ENCODE measurements around the gene NRDE2.

Gene NRDE2

DNA sequence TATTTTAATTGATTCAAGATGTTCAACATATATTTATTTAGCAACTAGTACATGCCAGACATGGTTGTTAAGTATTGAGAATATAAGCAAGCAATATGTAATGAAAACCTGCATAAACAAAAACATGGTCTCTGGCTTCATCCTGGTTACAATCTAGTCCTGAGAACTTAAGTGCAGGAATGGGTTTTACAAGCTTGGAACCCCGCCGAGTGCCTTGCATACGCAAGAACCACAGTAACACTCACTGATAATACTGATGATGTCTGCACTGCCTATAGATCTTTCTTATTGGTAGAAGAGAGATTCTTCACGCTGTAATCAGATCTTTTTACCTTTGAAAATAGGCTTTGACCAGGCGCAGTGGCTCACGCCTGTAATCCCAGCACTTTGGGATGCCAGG, 42.1 kb upstream of the NRDE2 start:
- no peaks in the 10 kb centered on the region for H3K4me1 ChIP-seq (ENCODE audit: control insufficient read depth, insufficient read depth, low read length)
- H3K4me3 ChIP-seq (ENCODE audit: low read depth, low read length): no peak overlapping the region
- CTCF ChIA-PET: interaction anchor here (0.5 to 0.7 kb wide), 2 partner anchors 8 to 56 kb away, joined by 3 to 4 read pairs; no protein-coding TSS in a partner anchor
- no peaks in the 10 kb centered on the region for H3K9me3 ChIP-seq (ENCODE audit: control insufficient read depth, insufficient read depth, low read depth, low read length)
- no peaks in the 10 kb centered on the region for H3K36me3 ChIP-seq (ENCODE audit: control insufficient read depth in 2 of 2, insufficient read depth in 1 of 2, low read length in 2 of 2)
- POLR2A ChIA-PET: no interaction called here
- no peak overlapping the region for H3K27ac ChIP-seq (ENCODE audit: extremely low read depth, low read depth, low read length)
- TF ChIP-seq, protein P1, sequence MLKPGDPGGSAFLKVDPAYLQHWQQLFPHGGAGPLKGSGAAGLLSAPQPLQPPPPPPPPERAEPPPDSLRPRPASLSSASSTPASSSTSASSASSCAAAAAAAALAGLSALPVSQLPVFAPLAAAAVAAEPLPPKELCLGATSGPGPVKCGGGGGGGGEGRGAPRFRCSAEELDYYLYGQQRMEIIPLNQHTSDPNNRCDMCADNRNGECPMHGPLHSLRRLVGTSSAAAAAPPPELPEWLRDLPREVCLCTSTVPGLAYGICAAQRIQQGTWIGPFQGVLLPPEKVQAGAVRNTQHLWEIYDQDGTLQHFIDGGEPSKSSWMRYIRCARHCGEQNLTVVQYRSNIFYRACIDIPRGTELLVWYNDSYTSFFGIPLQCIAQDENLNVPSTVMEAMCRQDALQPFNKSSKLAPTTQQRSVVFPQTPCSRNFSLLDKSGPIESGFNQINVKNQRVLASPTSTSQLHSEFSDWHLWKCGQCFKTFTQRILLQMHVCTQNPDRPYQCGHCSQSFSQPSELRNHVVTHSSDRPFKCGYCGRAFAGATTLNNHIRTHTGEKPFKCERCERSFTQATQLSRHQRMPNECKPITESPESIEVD (tag by site-specific recombination; IDR thresholded peaks at IDR 0.05): peak; percentile 35; the same call in 1 of the 2 replicates
- TF ChIP-seq, protein P2, sequence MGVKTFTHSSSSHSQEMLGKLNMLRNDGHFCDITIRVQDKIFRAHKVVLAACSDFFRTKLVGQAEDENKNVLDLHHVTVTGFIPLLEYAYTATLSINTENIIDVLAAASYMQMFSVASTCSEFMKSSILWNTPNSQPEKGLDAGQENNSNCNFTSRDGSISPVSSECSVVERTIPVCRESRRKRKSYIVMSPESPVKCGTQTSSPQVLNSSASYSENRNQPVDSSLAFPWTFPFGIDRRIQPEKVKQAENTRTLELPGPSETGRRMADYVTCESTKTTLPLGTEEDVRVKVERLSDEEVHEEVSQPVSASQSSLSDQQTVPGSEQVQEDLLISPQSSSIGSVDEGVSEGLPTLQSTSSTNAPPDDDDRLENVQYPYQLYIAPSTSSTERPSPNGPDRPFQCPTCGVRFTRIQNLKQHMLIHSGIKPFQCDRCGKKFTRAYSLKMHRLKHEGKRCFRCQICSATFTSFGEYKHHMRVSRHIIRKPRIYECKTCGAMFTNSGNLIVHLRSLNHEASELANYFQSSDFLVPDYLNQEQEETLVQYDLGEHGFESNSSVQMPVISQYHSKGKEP (tag by site-specific recombination; IDR thresholded peaks at IDR 0.05): peak; percentile 22; the same call in 1 of the 2 replicates
- TF ChIP-seq ZNF335 (tag by site-specific recombination; conservative IDR thresholded peaks at IDR 0.05): no peak
- peak; percentile 78 for TF ChIP-seq ZNF664 (tag by site-specific recombination; IDR thresholded peaks at IDR 0.05)

DNA sequence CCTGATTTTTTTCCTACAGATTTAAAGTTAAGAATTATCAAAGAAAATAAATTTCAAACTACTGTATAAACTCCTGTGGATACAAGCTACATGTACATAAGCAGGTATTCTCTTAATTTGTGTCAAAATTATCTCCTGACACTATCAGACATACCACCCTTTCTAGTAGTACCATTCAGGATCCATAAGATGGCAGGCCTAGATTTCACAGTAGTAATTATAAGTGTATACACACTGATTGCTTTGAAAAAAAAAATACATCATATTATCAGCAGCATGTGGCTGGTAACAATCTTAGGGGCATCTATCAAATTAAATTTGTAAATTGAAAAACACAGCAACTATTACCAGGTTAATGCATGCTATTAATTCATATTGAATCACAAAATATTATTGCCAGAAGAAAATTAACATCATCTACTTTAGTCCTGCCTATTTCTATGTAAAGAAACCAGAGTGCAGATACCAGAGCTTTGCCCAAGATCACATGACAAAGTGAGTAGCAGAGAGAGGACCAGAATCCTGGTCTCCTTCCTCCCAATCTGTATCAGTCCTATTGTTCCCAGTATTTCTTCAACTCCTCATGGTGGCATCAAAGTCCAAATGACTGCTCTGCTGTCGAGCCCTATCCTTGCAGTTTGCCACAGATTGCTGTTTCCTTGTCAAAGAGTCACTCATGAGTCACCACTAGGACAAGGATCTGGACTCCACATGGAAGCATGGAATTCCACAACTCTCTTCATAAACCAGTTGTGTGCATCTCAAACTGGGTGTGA, 37.4 kb upstream of the NRDE2 start:
- Histone ChIP-seq H3K4me3 (ENCODE audit: low read depth, low read length) (no peak overlapping the region), H3K36me3 (ENCODE audit: control insufficient read depth in 2 of 2, insufficient read depth in 1 of 2, low read length in 2 of 2) (no peaks in the 10 kb centered on the region), H3K27ac (ENCODE audit: extremely low read depth, low read depth, low read length) (no peak overlapping the region), H3K9me3 (ENCODE audit: control insufficient read depth, insufficient read depth, low read depth, low read length) (no peaks in the 10 kb centered on the region), H3K4me1 (ENCODE audit: control insufficient read depth, insufficient read depth, low read length) (peaks cover 5% of the 10 kb centered on the region; the same call in 1 of the 2 replicates)
- POLR2A ChIA-PET: interaction anchor here (0.6 to 1.0 kb wide), 2 partner anchors 19 to 41 kb away, joined by 3 read pairs; no protein-coding TSS in a partner anchor
- CTCF ChIA-PET: interaction anchor here (0.9 to 1.5 kb wide), 5 partner anchors 9 to 328 kb away, joined by 3 to 4 read pairs (median 3); no protein-coding TSS in a partner anchor
- TF ChIP-seq, protein P3, sequence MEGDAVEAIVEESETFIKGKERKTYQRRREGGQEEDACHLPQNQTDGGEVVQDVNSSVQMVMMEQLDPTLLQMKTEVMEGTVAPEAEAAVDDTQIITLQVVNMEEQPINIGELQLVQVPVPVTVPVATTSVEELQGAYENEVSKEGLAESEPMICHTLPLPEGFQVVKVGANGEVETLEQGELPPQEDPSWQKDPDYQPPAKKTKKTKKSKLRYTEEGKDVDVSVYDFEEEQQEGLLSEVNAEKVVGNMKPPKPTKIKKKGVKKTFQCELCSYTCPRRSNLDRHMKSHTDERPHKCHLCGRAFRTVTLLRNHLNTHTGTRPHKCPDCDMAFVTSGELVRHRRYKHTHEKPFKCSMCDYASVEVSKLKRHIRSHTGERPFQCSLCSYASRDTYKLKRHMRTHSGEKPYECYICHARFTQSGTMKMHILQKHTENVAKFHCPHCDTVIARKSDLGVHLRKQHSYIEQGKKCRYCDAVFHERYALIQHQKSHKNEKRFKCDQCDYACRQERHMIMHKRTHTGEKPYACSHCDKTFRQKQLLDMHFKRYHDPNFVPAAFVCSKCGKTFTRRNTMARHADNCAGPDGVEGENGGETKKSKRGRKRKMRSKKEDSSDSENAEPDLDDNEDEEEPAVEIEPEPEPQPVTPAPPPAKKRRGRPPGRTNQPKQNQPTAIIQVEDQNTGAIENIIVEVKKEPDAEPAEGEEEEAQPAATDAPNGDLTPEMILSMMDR (tag by site-specific recombination; IDR thresholded peaks at IDR 0.05): peak; percentile 38; the same call in 1 of the 2 replicates
- TF ChIP-seq YY2 (tag by site-specific recombination; IDR thresholded peaks at IDR 0.05): no peak
- TF ChIP-seq ZNF654 (tag by site-specific recombination; IDR thresholded peaks at IDR 0.05; ENCODE audit: low read depth): peak; percentile 41
- TF ChIP-seq ZBTB17 (tag by site-specific recombination; IDR thresholded peaks at IDR 0.05): peak; percentile 71
- TF ChIP-seq ZNF335 (tag by site-specific recombination; conservative IDR thresholded peaks at IDR 0.05): 0 out of 2 replicates have a peak, but pooled peaks have one; percentile 20
- peak; percentile 39; the same call in 1 of the 2 replicates for TF ChIP-seq ZNF600 (tag by site-specific recombination; IDR thresholded peaks at IDR 0.05)
- peak; percentile 69; the same call in 1 of the 2 replicates for TF ChIP-seq ZNF530 (tag by site-specific recombination; IDR thresholded peaks at IDR 0.05; ENCODE audit: low read depth)
- TF ChIP-seq ZNF624 (tag by site-specific recombination; IDR thresholded peaks at IDR 0.05): no peak

DNA sequence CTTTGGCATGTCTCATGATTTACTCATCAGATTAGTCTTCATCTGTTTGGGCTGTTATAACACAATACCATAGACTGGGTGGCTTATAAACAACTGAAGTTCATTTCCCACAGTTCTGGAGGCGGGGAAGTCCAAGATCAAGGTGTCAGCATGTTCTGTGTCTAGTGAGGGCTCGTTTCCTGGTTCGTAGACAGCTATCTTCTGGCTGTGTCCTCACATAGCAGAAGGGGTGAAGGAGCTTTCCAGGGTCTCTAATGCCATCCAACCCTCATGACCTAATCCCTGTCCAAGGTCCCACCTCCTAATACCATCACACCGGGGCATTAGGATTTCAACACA, 30.8 kb upstream of the NRDE2 start:
- Histone ChIP-seq H3K27ac (ENCODE audit: extremely low read depth, low read depth, low read length) (no peak overlapping the region), H3K9me3 (ENCODE audit: control insufficient read depth, insufficient read depth, low read depth, low read length) (no peaks in the 10 kb centered on the region), H3K36me3 (ENCODE audit: control insufficient read depth in 2 of 2, insufficient read depth in 1 of 2, low read length in 2 of 2) (no peaks in the 10 kb centered on the region), H3K4me3 (ENCODE audit: low read depth, low read length) (no peak overlapping the region), H3K4me1 (ENCODE audit: control insufficient read depth, insufficient read depth, low read length) (peaks cover 5% of the 10 kb centered on the region; the same call in 1 of the 2 replicates)
- POLR2A ChIA-PET: no interaction called here
- CTCF ChIA-PET: no interaction called here
- TF ChIP-seq ZNF184 (tag by site-specific recombination; IDR thresholded peaks at IDR 0.05): no peak
- TF ChIP-seq, protein P4, sequence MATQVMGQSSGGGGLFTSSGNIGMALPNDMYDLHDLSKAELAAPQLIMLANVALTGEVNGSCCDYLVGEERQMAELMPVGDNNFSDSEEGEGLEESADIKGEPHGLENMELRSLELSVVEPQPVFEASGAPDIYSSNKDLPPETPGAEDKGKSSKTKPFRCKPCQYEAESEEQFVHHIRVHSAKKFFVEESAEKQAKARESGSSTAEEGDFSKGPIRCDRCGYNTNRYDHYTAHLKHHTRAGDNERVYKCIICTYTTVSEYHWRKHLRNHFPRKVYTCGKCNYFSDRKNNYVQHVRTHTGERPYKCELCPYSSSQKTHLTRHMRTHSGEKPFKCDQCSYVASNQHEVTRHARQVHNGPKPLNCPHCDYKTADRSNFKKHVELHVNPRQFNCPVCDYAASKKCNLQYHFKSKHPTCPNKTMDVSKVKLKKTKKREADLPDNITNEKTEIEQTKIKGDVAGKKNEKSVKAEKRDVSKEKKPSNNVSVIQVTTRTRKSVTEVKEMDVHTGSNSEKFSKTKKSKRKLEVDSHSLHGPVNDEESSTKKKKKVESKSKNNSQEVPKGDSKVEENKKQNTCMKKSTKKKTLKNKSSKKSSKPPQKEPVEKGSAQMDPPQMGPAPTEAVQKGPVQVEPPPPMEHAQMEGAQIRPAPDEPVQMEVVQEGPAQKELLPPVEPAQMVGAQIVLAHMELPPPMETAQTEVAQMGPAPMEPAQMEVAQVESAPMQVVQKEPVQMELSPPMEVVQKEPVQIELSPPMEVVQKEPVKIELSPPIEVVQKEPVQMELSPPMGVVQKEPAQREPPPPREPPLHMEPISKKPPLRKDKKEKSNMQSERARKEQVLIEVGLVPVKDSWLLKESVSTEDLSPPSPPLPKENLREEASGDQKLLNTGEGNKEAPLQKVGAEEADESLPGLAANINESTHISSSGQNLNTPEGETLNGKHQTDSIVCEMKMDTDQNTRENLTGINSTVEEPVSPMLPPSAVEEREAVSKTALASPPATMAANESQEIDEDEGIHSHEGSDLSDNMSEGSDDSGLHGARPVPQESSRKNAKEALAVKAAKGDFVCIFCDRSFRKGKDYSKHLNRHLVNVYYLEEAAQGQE (tag by site-specific recombination; IDR thresholded peaks at IDR 0.05): peak; percentile 46; the same call in 1 of the 2 replicates
